Left ventricle myocardium inferior (tissue), 1 donor: ENCODE data around the gene CTBP2. TPM values are rescaled to one million over a fixed set of nuclear protein-coding genes. Genes with fewer than 3 reads are reported as not detected.

ENCODE experiments used
- DNase-seq: peaks from one replicate; pipeline ENCODE4 v3.0.0-alpha.2; 2020
- H3K27ac ChIP-seq: fragments of 200-600 bp; replicated peaks from 2 replicates; pipeline ENCODE4 v1.8.0; 2021
- H3K27me3 ChIP-seq: fragments of 200-600 bp; 2 replicates; pipeline ENCODE4 v1.8.0; 2021; ENCODE audit warnings: low read depth
- H3K36me3 ChIP-seq: fragments of 200-600 bp; 2 replicates; pipeline ENCODE4 v1.8.0; 2021
- H3K4me1 ChIP-seq: fragments of 200-600 bp; 2 replicates; pipeline ENCODE4 v1.8.0; 2021
- H3K4me3 ChIP-seq: fragments of 200-600 bp; 2 replicates; pipeline ENCODE4 v1.8.0; 2021; ENCODE audit warnings: mild to moderate bottlenecking, moderate library complexity
- H3K9me3 ChIP-seq: fragments of 200-600 bp; replicated peaks from 2 replicates; pipeline ENCODE4 v1.8.0; 2021
- CTCF ChIP-seq: fragments of 200-600 bp; IDR thresholded peaks from 2 replicates; pipeline ENCODE4 v1.8.0; 2021; ENCODE audit warnings: antibody characterized with exemption, mild to moderate bottlenecking, borderline replicate concordance
- intact Hi-C: fragments of 100-400 bp; cut with micrococcal nuclease; formaldehyde crosslinking; loops from one replicate; pipeline ENCODE4 v1.11.0; 2022
- total RNA-seq: library from RNA; stranded (reverse); fragmentation: NEBNext Ultra II Directional; extraction: Animal tissue kit (Norgen Biotek cat#: 25700); gene quantifications from one replicate; pipeline ENCODE4 v1.2.1, GENCODE V29; 2021
- donor health status: DM: no; HTN: yes; CAD: no; lungs with severe emphysema.

The CTBP2 gene
- total RNA-seq, 1 donor from 2014 or later, result 29.1 TPM

GRCh38 chr10:125097409-125098070 lies 62.8 kb downstream of the CTBP2 start:
- no peak overlapping the region for H3K27ac ChIP-seq
- intact Hi-C loops, result no loop called here
- peaks cover 60% of the 10 kb centered on the region for H3K4me1 ChIP-seq
- H3K27me3 ChIP-seq, result no peaks in the 10 kb centered on the region
- H3K36me3 ChIP-seq, result peaks cover 3% of the 10 kb centered on the region
- no peak overlapping the region for H3K4me3 ChIP-seq
- no peaks in the 10 kb centered on the region for H3K9me3 ChIP-seq
- no peak for TF ChIP-seq CTCF
- no peak for DNase-seq

GRCh38 chr10:125096975-125097374 lies 63.4 kb downstream of the CTBP2 start:
- intact Hi-C loops, result no loop called here
- H3K4me1 ChIP-seq, result peaks cover 60% of the 10 kb centered on the region

GRCh38 chr10:125096371-125096770 lies 64.0 kb downstream of the CTBP2 start:
- Histone ChIP-seq H3K27me3 (no peaks in the 10 kb centered on the region), H3K27ac (peak overlapping the region; percentile 79), H3K36me3 (no peaks in the 10 kb centered on the region), H3K4me1 (peaks cover 61% of the 10 kb centered on the region), H3K4me3 (no peak overlapping the region), H3K9me3 (no peaks in the 10 kb centered on the region)
- TF ChIP-seq CTCF, result no peak
- no peak for DNase-seq
- intact Hi-C loops, result no loop called here

More at GRCh38 chr10:125096975-125097374, 63.4 kb downstream of the CTBP2 start:
- Histone ChIP-seq H3K27me3 (no peaks in the 10 kb centered on the region), H3K36me3 (no peaks in the 10 kb centered on the region), H3K4me3 (no peak overlapping the region), H3K27ac (no peak overlapping the region), H3K9me3 (no peaks in the 10 kb centered on the region)
- no peak for DNase-seq
- TF ChIP-seq CTCF, result no peak

GRCh38 chr10:125095776-125096175 lies 64.6 kb downstream of the CTBP2 start:
- intact Hi-C loops, result no loop called here
- Histone ChIP-seq H3K4me1 (peaks cover 61% of the 10 kb centered on the region), H3K9me3 (no peaks in the 10 kb centered on the region), H3K27me3 (no peaks in the 10 kb centered on the region), H3K27ac (peak overlapping the region; percentile 79), H3K4me3 (no peak overlapping the region), H3K36me3 (no peaks in the 10 kb centered on the region)
- no peak for TF ChIP-seq CTCF
- no peak for DNase-seq

GRCh38 chr10:125095228-125095627 lies 65.1 kb downstream of the CTBP2 start:
- no peak for TF ChIP-seq CTCF
- no peak for DNase-seq
- intact Hi-C loops, result no loop called here
- H3K4me1 ChIP-seq, result peaks cover 67% of the 10 kb centered on the region
- no peaks in the 10 kb centered on the region for H3K9me3 ChIP-seq
- no peak overlapping the region for H3K4me3 ChIP-seq
- no peaks in the 10 kb centered on the region for H3K36me3 ChIP-seq
- no peaks in the 10 kb centered on the region for H3K27me3 ChIP-seq
- H3K27ac ChIP-seq, result peak overlapping the region; percentile 79
